Daoy (cell line): ENCODE measurements around the gene MLF1. TPM values are rescaled to one million over a fixed set of nuclear protein-coding genes. Genes with fewer than 3 reads are reported as not detected.
A peak's percentile ranks its signal among the peaks of the same experiment; 100 is the strongest.
"Not testable (repeated sequence)": the region's sequence is repeated elsewhere in the genome, so short reads cannot be mapped to it uniquely, and the experiment has no call there.

ENCODE experiments used
- DNase-seq: peaks from one replicate; pipeline ENCODE4 v3.0.0-alpha.2; 2015; ENCODE audit warnings: low read depth
- total RNA-seq: library from RNA; depleted of rRNA; stranded (reverse); fragments of >200 nt; shearing (Covaris generic); gene quantifications from 2 replicates; pipeline ENCODE4 v1.2.3, GENCODE V29; 2014; rRNA removed

The MLF1 gene, protein sequence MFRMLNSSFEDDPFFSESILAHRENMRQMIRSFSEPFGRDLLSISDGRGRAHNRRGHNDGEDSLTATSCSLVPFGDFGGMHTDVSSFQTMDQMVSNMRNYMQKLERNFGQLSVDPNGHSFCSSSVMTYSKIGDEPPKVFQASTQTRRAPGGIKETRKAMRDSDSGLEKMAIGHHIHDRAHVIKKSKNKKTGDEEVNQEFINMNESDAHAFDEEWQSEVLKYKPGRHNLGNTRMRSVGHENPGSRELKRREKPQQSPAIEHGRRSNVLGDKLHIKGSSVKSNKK
- total RNA-seq, result 34.9 and 70.0 TPM in 2 replicates

DNA sequence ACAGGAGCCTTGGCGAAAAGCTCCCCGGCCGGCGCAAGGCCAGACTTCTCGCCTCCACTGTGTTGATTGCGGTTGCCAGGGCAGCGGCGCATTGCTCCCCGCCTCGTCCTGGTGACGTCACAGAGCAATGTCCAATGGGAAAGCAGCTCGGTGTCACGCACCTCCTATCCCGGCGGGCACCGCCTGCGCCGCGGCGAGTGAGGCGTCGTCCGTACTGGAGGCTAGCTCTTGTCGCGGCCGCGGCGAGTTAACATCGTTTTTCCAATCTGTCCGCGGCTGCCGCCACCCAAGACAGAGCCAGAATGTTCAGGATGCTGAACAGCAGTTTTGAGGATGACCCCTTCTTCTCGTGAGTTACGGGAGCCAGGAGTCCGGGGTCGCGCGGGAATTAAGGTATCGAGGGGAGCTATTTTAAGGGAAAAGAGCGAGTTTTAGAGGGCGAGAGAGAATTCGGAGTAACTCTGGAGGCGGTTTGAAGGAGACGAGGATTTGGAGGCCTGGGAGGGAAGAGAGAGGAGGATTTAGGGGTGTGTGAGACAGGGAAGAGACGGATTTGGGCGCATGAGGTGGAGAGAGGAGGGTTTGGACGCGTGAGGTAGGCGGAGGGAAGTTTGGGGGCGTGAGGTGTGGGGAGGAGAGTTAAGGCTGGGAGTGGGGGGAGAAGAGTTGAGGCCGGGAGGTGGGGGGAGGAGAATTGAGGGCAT lies at the start of gene MLF1:
Gene MLF1, plus strand, starts transcription at position 196 of the 704 bp plus-strand sequence. Its CDS starts 107 bp downstream, at position 303.
- peak; percentile 98 for DNase-seq

DNA sequence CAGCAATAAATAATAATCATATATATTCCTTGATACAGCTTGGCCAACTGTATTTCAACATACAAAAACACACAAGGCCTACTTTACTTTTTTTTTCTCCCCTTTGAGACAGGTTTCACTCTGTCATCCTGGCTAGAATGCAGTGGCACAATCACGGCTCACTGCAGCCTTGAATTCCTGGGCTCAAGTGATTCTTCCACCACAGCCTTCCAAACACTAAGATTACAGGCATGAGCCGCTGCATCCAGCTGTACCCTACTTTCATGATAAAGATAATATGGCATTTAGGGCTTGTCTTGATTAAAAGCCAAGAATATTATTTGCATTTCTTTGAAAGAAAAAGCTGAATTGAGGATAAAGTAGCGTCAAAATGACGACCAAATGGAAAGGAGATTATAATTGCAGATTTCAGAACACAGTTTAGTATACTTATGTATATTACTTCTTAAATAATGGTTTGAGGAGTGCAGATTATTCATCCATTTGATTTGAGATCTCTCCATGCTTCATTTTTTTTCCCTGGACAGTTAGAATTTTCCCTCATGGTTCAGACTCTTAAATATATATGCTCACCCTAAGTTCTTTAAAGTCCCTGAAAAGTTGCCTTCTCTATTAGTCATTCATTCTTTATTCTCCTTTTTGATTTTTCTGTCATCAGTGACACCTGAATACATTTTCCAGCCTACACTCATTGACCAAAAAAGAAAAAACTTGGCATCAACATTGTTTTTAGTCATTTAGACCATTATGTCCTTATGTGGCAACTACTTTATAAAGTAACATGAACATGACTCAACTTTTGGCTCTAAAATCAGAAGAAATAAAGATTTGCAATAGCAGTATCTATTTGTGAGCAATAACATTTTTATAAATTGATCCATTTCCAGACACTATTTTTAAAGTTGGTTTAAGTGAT lies 48.5 kb upstream of the MLF1 start:
- no peak for DNase-seq

DNA sequence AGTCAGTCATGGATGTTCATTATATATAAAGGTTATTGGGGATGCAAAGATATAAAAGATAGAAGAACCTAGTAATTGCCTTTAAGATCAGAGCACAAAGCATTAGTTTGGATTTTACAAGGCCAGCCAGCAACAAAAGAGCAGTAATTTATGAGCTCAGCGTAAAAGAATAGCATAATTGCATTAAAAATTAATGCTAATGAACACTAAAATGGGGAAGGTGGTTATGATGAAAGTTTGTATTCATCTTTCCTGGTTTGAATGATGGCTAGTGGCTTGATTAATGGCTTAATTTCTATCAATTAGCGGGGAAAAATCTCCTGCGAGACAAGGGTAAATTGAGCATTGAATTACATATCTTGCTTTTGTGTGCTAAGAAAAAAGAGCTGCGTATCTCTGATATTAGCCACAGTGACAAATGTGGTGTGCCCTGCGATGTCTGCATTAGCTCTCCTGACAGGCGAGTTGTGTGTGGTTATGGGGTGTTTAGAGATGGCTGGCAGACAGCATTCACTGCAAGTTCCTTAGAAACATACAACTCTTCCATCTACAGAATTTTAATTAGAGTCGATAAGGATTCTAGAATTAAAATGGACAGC lies 42.8 kb upstream of the MLF1 start:
- no peak for DNase-seq

DNA sequence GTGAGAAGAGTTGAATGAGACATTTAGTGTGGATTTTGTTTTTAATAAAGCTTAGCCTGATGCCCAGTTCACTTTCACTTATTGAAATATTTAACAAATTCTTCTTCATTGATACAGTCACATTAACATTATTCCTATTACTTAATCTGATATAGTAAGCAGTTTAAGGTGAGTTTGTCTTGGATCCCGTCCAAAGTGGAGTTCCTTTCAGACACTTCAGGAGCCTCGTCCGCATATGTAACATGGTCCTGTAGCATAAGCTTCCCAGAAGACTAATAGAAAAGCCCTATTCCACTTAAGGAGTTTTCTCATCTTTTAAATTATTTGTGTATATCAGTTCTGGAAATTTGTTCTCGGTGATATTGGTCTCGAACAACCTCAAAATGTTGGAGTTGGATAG lies 39.7 kb upstream of the MLF1 start:
- DNase-seq, result no peak

DNA sequence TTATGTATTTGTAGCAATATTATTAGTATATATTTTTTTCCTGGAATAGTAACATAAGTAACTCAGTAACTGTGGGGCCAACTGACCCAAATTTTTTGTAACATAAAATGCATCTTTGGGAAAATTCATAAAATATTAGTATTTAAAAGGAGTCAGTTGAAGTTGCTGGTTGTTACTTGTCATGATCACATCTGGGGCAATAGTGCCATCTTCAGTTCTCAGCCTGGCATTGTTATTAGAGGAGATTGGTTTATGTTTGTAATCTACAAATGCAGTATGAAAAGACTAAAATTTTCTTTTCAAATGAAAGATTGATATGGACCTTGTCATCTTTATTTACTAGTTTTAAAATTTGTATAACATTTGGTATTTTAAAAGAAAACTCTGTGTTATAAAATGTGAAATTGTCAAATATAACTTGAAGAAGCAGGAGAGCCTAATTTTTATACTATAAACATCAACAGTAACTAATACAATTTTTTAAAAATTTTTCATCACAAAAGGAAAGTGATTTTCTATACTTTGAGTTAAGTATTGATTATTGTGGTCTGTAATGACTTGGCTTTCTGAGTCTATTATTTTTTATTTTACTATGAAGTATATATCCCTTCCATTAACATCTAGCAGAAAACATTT lies 38.8 kb upstream of the MLF1 start:
- peak; percentile 35 for DNase-seq

DNA sequence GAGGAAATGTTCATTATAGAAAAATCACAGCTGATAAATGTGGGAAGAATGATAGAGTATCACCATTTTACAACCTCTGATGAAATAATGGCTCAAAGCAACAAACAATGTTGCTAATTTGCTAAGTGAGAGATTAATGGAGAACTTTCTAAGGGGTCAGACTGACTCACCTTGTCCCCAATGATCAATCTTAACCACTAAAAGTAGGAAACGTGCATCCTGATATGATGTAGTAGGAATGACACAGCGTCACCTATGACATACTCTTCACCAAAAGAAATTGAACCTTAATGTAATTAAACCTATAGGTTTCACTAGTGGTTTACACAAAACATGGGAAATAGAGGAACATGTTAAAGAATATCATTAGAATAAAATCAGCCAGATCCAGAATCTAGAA lies 35.1 kb upstream of the MLF1 start:
- no peak for DNase-seq

DNA sequence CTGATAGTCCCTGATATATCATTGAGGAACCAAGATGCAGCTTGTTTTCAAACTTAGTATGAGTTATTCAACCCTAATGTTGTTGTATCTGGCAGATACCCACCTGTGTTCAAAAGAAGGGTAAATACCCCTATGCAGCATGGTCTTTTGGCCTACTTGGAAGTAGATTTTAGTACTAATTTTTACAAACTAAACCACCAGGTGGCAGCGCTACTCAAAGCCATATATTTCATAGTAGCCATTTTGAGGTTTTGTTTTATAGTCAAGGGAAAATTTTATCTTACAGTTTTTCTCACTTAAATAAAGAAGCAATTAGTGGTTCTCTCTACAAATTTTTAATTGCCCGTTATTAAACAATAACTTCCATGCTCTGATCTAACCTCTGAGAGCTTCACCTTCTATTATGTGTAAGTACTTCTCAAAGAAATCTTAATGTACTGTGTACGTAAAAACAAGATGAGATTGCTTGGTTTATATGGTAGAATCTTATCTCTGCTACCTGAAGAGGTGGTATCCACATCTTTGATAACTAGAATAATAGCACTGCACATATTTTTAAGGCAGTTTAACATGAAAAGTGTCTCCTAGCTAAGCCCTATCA lies 31.5 kb upstream of the MLF1 start:
- DNase-seq, result peak; percentile 22

DNA sequence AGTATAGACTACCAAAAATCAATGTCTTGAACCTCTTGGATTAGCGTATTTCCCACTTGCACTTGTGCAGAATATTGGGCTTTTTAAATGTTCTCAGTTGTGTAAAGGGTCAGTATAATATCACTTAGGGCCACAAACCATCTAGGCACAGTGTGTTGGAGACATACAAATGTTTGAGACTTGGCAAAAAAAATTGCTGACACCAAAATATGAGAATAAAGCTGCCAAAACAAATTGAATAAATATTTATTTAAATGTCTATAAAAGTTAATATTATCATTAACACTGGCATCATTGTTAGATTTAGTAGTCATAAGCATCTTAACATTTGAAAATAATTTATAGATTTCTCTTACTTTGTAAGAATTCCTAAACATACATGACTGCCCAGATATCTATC lies 30.9 kb upstream of the MLF1 start:
- DNase-seq, result no peak

DNA sequence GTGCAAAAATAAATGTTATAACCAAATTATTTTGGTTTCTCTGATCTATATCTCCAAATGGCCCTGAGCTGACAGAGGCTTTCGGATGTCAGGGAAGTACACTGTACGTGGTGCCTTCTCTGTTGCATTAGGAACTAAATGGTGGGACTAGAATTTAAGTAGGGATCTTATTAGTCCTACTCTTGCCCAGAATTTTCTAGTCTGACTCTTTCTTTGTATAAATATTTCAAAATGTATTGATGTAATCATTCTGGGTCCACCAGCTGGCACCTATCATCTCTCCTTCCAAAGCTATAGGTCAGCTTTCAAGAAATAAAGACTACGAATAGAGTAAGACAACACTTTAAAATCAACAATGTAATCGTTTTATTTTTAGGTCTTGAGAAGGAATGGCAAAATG lies 22.3 kb upstream of the MLF1 start:
- no peak for DNase-seq

DNA sequence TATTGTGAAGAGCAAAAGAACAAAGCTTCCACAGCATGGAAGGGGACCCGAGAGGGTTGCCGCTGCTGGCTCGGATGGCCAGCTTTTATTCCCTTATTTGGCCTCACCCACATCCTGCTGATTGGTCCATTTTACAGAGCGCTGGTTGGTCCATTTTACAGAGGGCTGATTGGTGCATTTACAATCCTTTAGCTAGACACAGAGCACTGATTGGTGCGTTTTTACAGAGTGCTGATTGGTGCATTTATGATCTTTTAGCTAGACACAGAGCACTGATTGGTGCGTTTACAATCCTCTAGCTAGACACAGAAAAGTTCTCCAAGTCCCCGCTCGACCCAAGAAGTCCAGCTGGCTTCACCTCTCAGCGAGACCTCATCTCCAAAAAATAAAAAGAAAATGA lies 21.1 kb upstream of the MLF1 start:
- DNase-seq, result not testable (repeated sequence)

DNA sequence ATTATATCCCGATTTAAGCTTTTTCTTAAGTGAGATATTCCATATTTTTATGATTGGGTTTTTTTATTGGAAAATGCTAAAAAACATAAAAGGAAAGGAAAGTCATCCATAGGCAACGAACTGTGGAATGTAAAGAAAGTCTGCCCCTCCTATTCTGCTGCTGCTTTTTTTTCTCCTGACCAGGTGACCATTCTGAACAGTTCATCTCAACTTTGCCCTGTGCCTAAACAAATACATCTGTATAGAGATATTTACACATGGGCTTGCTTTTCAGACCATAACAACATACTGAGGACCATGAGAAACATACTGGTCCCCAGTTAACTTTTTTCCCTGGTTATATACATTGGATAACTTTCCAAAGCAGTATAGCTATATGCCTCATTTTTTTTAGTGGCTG lies 18.9 kb upstream of the MLF1 start:
- no peak for DNase-seq

DNA sequence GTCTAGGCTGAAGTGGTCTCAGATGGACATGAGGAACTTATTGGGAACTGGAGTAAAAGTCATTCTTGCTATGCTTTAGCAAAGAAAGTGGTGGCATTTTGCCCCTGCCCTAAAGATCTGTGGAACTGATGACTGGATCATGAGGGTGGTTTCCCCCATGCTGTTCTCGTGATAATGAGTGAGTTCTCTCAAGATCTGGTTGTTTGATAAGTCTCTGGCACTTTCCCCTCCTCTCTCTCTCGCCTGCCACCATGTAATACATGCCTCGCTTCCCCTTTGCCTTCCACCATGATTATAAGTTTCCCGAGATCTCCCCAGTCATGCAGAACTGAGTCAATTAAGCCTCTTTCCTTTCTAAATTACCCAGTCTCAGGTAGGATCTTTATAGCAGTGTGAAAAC lies 11.5 kb upstream of the MLF1 start:
- no peak for DNase-seq

DNA sequence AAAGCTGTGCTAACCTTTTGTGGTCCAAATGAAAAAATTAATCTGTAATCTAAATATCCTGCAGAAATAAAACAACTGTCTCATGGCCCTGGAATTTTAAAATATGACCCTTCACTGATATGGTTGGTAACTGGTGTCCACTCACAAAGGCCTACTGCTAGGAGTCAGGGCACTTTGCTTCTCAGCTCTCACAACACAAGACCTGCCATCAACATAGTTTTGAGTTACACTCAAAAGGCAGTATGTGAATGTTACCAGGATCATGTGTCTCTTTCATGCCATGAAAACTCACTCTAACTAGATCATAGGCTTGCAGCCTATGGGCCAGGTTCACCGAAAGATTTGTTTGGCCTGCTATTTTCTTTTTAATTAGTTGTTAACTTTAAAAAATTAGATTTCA lies 10.0 kb upstream of the MLF1 start:
- no peak for DNase-seq

DNA sequence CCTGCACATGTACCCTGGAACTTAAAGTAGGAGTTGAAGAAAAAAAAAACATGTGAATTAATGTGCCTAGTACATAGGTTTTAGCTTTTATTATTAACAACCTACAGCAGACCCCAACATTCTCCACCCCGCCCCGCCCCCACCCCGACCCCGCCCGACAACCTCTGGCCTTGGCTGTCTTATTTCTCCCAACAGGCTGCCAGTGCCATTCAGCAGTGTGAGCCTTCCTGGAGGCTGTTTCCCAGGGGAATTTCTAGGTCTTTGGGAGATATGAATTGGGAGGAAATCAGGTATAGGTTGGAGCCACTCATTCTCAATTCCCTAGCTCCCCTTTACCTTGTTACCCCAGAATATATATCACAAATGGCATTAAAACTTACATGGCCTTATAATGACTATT lies 8.3 kb upstream of the MLF1 start:
- DNase-seq, result no peak

DNA sequence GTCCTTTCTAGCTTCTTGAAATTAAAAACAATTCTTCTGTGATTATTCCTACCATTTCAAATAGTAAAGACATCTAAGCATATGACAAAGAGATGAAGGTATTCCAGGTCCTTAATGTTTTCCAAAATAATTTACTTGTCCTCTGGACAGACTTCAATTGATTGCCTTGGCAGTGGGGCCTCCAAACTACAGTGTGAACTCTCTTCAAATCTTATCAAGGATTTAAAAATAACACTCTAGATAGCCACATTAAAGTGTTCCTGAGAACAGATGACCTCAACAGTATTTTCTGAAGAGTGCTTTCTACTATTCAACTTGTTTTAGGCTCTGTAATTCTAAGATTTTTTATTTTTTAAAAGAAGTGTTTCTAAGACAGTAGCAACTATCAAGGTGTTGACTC lies 7.9 kb upstream of the MLF1 start:
- DNase-seq, result no peak

DNA sequence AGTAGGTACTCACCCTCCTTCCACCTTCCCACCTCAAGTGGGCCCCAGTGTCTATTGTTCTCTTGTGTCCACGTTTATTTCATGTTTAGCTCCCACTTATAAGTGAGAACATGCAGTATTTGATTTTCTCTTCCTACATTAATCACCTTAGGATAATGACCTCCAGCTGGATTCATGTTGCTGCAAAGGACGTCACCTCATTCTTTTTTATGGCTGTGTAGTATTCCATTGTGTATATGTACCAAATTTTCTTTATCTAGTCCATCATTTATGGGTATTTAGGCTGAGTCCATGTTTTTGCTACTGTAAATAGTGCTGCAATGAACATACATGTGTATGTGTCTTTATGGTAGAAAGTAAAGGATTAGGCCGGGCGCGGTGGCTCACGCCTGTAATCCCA lies 5.9 kb upstream of the MLF1 start:
- no peak for DNase-seq

DNA sequence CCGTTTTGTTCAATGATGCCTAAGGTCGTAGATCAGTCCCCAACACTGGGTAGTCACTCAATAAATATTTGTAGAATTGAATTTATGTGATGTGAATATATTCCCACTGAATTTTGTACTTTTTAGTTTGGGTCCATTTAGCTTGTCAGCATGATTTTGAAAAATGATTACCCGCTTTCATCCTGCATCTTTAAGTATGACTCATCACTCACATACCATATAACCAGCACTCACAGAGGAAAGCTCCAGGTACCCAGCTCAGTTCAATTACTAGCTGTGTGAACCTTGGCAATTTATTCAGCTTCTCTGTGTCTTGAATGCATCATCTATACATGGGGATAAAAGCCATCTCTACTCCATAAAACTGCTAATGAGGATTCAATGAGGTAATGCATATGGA lies 2.2 kb upstream of the MLF1 start:
- DNase-seq, result peak; percentile 23

DNA sequence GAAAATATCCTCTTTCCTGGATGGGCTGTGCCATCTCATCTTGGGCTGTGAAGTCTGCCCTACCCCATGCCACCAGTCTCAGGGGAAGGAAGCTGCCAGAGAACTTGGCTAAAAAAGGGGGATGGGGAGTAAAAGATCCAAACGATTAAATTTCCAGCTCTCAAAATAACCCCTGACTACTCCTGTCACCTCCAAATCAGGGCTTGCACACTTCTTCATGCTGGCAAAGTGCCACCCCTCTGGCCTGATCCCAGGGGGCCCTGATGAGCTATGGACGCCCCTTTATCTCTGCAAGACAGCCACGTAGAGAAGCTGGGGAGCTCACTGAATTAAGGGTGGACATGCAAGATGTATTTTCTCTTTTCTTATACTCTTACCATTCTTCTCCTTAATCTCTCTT lies 1.2 kb upstream of the MLF1 start:
- no peak for DNase-seq

DNA sequence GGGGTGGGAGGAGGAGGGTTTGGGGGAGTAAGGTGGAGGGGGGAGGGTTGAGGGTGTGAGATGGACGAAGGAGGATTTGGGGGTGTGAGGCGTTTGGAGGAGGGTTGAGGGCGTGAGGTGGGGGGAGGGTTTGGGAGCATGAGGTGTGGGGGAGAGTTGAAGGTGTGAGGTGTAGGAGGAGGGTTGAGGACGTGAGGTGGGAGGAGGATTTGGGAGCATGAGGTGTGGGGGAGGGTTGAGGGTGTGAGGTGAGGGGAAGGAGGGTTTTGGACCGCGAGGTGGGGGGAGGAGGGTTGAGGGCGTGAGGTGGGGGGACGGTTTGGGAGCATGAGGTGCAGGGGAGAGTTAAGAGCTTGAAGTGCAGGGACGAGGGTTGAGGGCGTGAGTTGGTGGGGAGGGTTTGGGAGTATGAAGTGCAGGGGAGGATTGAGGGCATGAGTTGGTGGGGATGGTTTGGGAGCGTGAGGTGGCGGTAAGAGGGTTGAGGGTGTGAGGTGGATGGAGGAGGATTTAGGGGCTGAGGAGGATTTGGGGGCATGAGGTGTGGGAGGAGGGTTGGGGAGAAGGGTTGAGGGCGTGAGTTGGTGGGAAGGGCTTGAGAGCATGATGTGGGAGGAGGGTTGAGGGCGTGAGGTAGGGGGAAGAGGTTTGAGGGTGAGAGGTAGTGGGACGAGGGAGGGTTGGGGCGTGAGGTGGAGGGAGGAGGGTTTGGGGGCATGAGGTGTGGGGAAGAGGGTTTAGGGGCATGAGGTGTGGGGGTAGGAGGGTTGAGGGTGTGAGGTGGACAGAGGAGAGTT lies 1.2 kb downstream of the MLF1 start:
- DNase-seq, result no peak

DNA sequence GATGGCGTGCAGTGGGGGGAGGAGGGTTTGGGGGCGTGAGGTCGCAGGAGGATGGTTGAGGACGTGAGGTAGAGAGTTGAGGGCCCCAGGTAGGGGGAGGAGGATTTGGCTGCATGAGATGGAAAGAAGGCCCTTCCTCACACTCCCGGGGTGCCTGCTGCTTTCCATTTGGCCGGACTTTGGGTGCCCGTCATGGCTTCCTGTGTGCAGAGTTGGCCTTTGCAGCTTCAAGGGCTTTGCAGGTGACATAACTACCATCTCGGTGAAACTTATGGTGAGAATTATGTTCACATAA lies 1.7 kb downstream of the MLF1 start:
- DNase-seq, result no peak

DNA sequence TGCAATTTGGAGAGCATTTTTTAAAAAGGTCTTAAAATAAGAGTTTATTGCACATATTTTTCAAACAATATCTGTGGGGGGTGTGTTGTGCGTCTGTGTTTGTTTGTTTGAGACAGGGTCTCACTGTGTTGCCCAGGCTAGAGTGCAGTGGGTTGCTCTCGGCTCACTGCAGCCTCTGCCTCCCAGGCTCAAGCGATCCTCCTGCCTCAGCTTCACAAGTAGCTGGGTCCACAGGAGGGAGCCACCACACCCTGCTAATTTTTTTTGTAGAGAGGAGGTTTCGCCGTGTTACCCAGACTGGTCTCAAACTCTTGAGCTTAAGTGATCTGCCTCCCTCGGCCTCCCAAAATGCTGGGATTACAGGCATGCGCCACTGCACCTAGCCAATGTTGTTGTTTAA lies 2.7 kb downstream of the MLF1 start:
- peak; percentile 9 for DNase-seq
